Neural cell (in vitro differentiated cells): Measurements from ENCODE around the gene MAPK4. TPM values are rescaled to one million over a fixed set of nuclear protein-coding genes. Genes with fewer than 3 reads are reported as not detected.

Experiments
- H2AFZ ChIP-seq: fragments of 200-600, 300-800 bp; sonication (generic), shearing (Covaris generic); 2 replicates; pipeline ENCODE4 v1.6.0; 2014; ENCODE audit warnings: low read depth, mild to moderate bottlenecking, antibody characterized with exemption, low read length, moderate library complexity
- H3F3A ChIP-seq: fragments of 200-600 bp; shearing (Covaris generic); 2 replicates; pipeline ENCODE4 v1.6.1; 2016; ENCODE audit warnings: mild to moderate bottlenecking, moderate library complexity, mixed read lengths, antibody characterized with exemption, low read length; ENCODE audit not compliant: insufficient read depth, poor library complexity, severe bottlenecking
- H3K27ac ChIP-seq: fragments of 200-600, 300-800 bp; sonication (generic), shearing (Covaris generic); 2 replicates; pipeline ENCODE4 v1.5.1; 2014; ENCODE audit warnings: mild to moderate bottlenecking, low read length, moderate library complexity
- H3K27me3 ChIP-seq: fragments of 300-800, 200-600 bp; sonication (generic), shearing (Covaris generic); 2 replicates; pipeline ENCODE4 v1.6.0; 2014; ENCODE audit warnings: mild to moderate bottlenecking, low read depth, low read length, moderate library complexity; ENCODE audit not compliant: insufficient read depth
- H3K36me3 ChIP-seq: fragments of 300-800, 200-600 bp; sonication (generic), shearing (Covaris generic); 2 replicates; pipeline ENCODE4 v1.5.1; 2014; ENCODE audit warnings: mild to moderate bottlenecking, antibody characterized with exemption, low read length, moderate library complexity; ENCODE audit not compliant: insufficient read depth
- H3K4me2 ChIP-seq: fragments of 300-800, 200-600 bp; sonication (generic), shearing (Covaris generic); 2 replicates; pipeline ENCODE4 v1.6.0; 2014; ENCODE audit warnings: mild to moderate bottlenecking, low read length
- H3K4me3 ChIP-seq: fragments of 300-800, 200-600 bp; sonication (generic), shearing (Covaris generic); 2 replicates; pipeline ENCODE4 v1.5.1; 2014; ENCODE audit warnings: mild to moderate bottlenecking, low read length, moderate library complexity
- H3K79me2 ChIP-seq: fragments of 200-600 bp; shearing (Covaris generic); replicated peaks from 2 replicates; pipeline ENCODE4 v1.6.0; 2014; ENCODE audit warnings: mild to moderate bottlenecking, low read length, moderate library complexity; ENCODE audit not compliant: insufficient read depth
- H3K9ac ChIP-seq: fragments of 300-800, 200-600 bp; sonication (generic), shearing (Covaris generic); 2 replicates; pipeline ENCODE4 v1.6.1; 2016; ENCODE audit warnings: mild to moderate bottlenecking, low read length, mixed read lengths
- H3K9me2 ChIP-seq: fragments of 200-600 bp; shearing (Covaris generic); 2 replicates; pipeline ENCODE4 v1.6.1; 2016; ENCODE audit warnings: mild to moderate bottlenecking, low read length, mixed read lengths; ENCODE audit not compliant: insufficient read depth
- H3K9me3 ChIP-seq: fragments of 200-600, 300-800 bp; sonication (generic), shearing (Covaris generic); 2 replicates; pipeline ENCODE4 v1.6.1; 2016; ENCODE audit warnings: mild to moderate bottlenecking, mixed run types, low read length, moderate library complexity, mixed read lengths
- H4K20me1 ChIP-seq: fragments of 200-600 bp; shearing (Covaris generic); 2 replicates; pipeline ENCODE4 v1.6.1; 2016; ENCODE audit warnings: mild to moderate bottlenecking, mixed run types; ENCODE audit not compliant: insufficient read depth
- CTCF ChIP-seq: fragments of 450-650 bp; IDR thresholded peaks from 2 replicates; pipeline ENCODE4 v1.5.1; 2014; ENCODE audit warnings: antibody characterized with exemption, mild to moderate bottlenecking, moderate library complexity; ENCODE audit not compliant: poor library complexity, severe bottlenecking
- EP300 ChIP-seq: fragments of 450-650 bp; conservative IDR thresholded peaks from 2 replicates; pipeline ENCODE4 v1.6.1; 2014; ENCODE audit warnings: antibody characterized with exemption, mild to moderate bottlenecking, moderate library complexity; ENCODE audit not compliant: poor library complexity, severe bottlenecking
- EZH2 ChIP-seq: fragments of 200-600, 300-800 bp; shearing (Covaris generic), sonication (generic); IDR thresholded peaks from 2 replicates; pipeline ENCODE4 v1.6.1; 2014; ENCODE audit warnings: antibody characterized with exemption, low read length, borderline replicate concordance, mild to moderate bottlenecking; ENCODE audit not compliant: insufficient read depth, poor library complexity, severe bottlenecking
- MXI1 ChIP-seq: fragments of 450-650 bp; conservative IDR thresholded peaks from 2 replicates; pipeline ENCODE4 v1.6.1; 2014; ENCODE audit warnings: antibody characterized with exemption, mild to moderate bottlenecking; ENCODE audit not compliant: poor library complexity, severe bottlenecking
- POLR2AphosphoS5 ChIP-seq: IDR thresholded peaks from 2 replicates; pipeline ENCODE4 v1.6.1; 2012
- RAD21 ChIP-seq: fragments of 450-650 bp; conservative IDR thresholded peaks from 2 replicates; pipeline ENCODE4 v1.6.1; 2014; ENCODE audit warnings: antibody characterized with exemption, mild to moderate bottlenecking, moderate library complexity
- REST ChIP-seq: IDR thresholded peaks from 2 replicates; pipeline ENCODE4 v1.6.1; 2012; ENCODE audit warnings: borderline replicate concordance
- SMC3 ChIP-seq: fragments of 450-650 bp; conservative IDR thresholded peaks from 2 replicates; pipeline ENCODE4 v1.6.1; 2014; ENCODE audit warnings: antibody characterized with exemption, mild to moderate bottlenecking, moderate library complexity; ENCODE audit not compliant: poor library complexity
- TAF1 ChIP-seq: IDR thresholded peaks from 2 replicates; pipeline ENCODE4 v1.6.1; 2012; ENCODE audit warnings: low read depth
- polyA plus RNA-seq: library from polyadenylated mRNA; depleted of rRNA; stranded (reverse); fragments of >200 nt; gene quantifications from 2 replicates; pipeline ENCODE4 v1.2.3, GENCODE V29; 2014

MAPK4 gene
- polyA plus RNA-seq, 1 donor from 2014 or later = 12.7 TPM

GRCh38 chr18:50753311-50753710 lies 193.4 kb downstream of the MAPK4 start:
- Histone ChIP-seq H3F3A (no peaks in the 10 kb centered on the region), H3K9me3 (no peaks in the 10 kb centered on the region), H3K4me2 (no peak overlapping the region), H3K79me2 (no peaks in the 10 kb centered on the region), H4K20me1 (no peaks in the 10 kb centered on the region), H3K9me2 (no peaks in the 10 kb centered on the region), H3K27me3 (no peaks in the 10 kb centered on the region), H3K9ac (no peak overlapping the region), H2AFZ (no peak overlapping the region), H3K36me3 (no peaks in the 10 kb centered on the region), H3K4me3 (no peak overlapping the region), H3K27ac (no peak overlapping the region)
- TF ChIP-seq REST (no peak), MXI1 (no peak), EZH2 (no peak), SMC3 (no peak), POLR2AphosphoS5 (no peak), CTCF (no peak), EP300 (no peak), TAF1 (no peak), RAD21 (no peak)

GRCh38 chr18:50754297-50754696 lies 194.4 kb downstream of the MAPK4 start:
- TF ChIP-seq MXI1 (no peak), CTCF (no peak), EZH2 (no peak), REST (no peak), EP300 (no peak), RAD21 (no peak), TAF1 (no peak), POLR2AphosphoS5 (no peak), SMC3 (no peak)
- Histone ChIP-seq H2AFZ (no peak overlapping the region), H3K9me2 (no peaks in the 10 kb centered on the region), H3K4me3 (no peak overlapping the region), H3K9me3 (no peaks in the 10 kb centered on the region), H3K27me3 (no peaks in the 10 kb centered on the region), H3F3A (no peaks in the 10 kb centered on the region), H4K20me1 (no peaks in the 10 kb centered on the region), H3K79me2 (no peaks in the 10 kb centered on the region), H3K9ac (no peak overlapping the region), H3K4me2 (no peak overlapping the region), H3K36me3 (no peaks in the 10 kb centered on the region), H3K27ac (no peak overlapping the region)
